ENCODE measurements around the gene GPR160. TPM values are rescaled to one million over a fixed set of nuclear protein-coding genes. Genes with fewer than 3 reads are reported as not detected.

The GPR160 gene
- total and polyA plus RNA-seq, 10 of the 15 experiments (the other 5 are each of a cell fraction or from before 2014, with no cell fraction given): 1.2 to 57.7 (median 30.9) TPM

DNA sequence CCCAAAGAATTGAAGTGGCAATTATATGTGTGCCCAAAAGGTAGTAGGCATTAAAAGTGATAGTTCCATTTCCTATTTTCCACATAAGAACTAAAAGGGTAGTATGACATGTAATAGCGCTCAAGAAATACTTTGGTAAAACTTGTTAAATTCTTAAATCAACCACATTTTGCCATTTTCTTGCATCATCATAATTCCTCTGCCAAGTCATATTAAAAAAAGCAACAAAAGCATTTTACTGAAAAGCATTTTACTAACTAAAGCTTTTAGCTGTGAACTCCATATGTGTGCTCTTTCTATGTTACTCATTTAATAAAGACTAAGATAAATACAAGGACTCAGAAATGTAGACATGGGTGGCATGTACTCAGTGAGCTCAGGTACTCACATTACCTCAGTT, 70.1 kb downstream of the GPR160 start:
- Histone ChIP-seq H3K27ac (ENCODE audit: control insufficient read depth, insufficient read depth) (no peak overlapping the region), H3K36me3 (ENCODE audit: control insufficient read depth in 2 of 2, insufficient read depth in 2 of 2, low read length in 1 of 2) (peaks cover 2 to 28% of the 10 kb centered on the region in 2 experiments), H3K9ac (ENCODE audit: control insufficient read depth, insufficient read depth, low read length) (no peak overlapping the region), H3K27me3 (replicated peaks in 1 of 2; ENCODE audit: control insufficient read depth in 2 of 2, insufficient read depth in 2 of 2, low read length in 1 of 2) (no peaks in the 10 kb centered on the region), H2AFZ (ENCODE audit: control insufficient read depth, low read depth, low read length) (no peak overlapping the region), H4K20me1 (ENCODE audit: control insufficient read depth, insufficient read depth) (no peaks in the 10 kb centered on the region), H3K4me3 (no peak overlapping the region), H3K4me1 (ENCODE audit: control insufficient read depth, insufficient read depth, low read length) (no peaks in the 10 kb centered on the region), H3K9me3 (replicated peaks; ENCODE audit: control insufficient read depth, insufficient read depth, low read length) (no peaks in the 10 kb centered on the region), H3K4me2 (ENCODE audit: control insufficient read depth, insufficient read depth) (no peak overlapping the region), H3K79me2 (ENCODE audit: control insufficient read depth, insufficient read depth, low read length) (no peaks in the 10 kb centered on the region)
- ChIA-PET CTCF (interaction anchor here (1.5 kb wide), 1 partner anchor 11 kb away, joined by 3 read pairs; no protein-coding TSS in a partner anchor), SMC1A (ENCODE audit: uncharacterized antibody, unreplicated experiment) (no interaction called here), RAD21 (ENCODE audit: unreplicated experiment) (no interaction called here), POLR2A (no interaction called here)
- intact Hi-C loops (cut with micrococcal nuclease; ENCODE audit: unreplicated experiment) (no loop called here), in situ Hi-C loops (cut with MboI) (no loop called here)
- no peak for DNase-seq (ENCODE audit: low read depth, low spot score)
- TF ChIP-seq NFYB (IDR thresholded peaks at IDR 0.05; ENCODE audit: insufficient read depth, low read depth, low read length) (no peak), STAT1 (conservative IDR thresholded peaks at IDR 0.05) (no peak), CBFB (IDR thresholded peaks at IDR 0.05; ENCODE audit: low read depth) (no peak), FOXM1 (IDR thresholded peaks at IDR 0.05; ENCODE audit: low read depth, low read length) (no peak), MEF2B (IDR thresholded peaks at IDR 0.05; ENCODE audit: partially characterized antibody, poor library complexity, severe bottlenecking) (no peak), GABPA (IDR thresholded peaks at IDR 0.05; ENCODE audit: low read depth) (no peak), SUPT20H (IDR thresholded peaks at IDR 0.05; ENCODE audit: borderline replicate concordance, control insufficient read depth, low read depth, low read length) (no peak), CEBPB (IDR thresholded peaks at IDR 0.05; ENCODE audit: borderline replicate concordance in 1 of 2, low read depth in 2 of 2, low read length in 2 of 2) (no peak), MTA2 (IDR thresholded peaks at IDR 0.05; ENCODE audit: low read depth) (no peak), RB1 (IDR thresholded peaks at IDR 0.05; ENCODE audit: borderline replicate concordance) (no peak), PAX5 (IDR thresholded peaks at IDR 0.05; ENCODE audit: borderline replicate concordance, low read depth, low read length) (no peak), DPF2 (IDR thresholded peaks at IDR 0.05) (no peak), POLR2AphosphoS2 (IDR thresholded peaks at IDR 0.05; ENCODE audit: low read depth, low read length) (no peak), ZNF384 (IDR thresholded peaks at IDR 0.05; ENCODE audit: borderline replicate concordance, low read depth, low read length) (no peak), HDGF (IDR thresholded peaks at IDR 0.05) (no peak)
- TF ChIP-seq, protein P1, sequence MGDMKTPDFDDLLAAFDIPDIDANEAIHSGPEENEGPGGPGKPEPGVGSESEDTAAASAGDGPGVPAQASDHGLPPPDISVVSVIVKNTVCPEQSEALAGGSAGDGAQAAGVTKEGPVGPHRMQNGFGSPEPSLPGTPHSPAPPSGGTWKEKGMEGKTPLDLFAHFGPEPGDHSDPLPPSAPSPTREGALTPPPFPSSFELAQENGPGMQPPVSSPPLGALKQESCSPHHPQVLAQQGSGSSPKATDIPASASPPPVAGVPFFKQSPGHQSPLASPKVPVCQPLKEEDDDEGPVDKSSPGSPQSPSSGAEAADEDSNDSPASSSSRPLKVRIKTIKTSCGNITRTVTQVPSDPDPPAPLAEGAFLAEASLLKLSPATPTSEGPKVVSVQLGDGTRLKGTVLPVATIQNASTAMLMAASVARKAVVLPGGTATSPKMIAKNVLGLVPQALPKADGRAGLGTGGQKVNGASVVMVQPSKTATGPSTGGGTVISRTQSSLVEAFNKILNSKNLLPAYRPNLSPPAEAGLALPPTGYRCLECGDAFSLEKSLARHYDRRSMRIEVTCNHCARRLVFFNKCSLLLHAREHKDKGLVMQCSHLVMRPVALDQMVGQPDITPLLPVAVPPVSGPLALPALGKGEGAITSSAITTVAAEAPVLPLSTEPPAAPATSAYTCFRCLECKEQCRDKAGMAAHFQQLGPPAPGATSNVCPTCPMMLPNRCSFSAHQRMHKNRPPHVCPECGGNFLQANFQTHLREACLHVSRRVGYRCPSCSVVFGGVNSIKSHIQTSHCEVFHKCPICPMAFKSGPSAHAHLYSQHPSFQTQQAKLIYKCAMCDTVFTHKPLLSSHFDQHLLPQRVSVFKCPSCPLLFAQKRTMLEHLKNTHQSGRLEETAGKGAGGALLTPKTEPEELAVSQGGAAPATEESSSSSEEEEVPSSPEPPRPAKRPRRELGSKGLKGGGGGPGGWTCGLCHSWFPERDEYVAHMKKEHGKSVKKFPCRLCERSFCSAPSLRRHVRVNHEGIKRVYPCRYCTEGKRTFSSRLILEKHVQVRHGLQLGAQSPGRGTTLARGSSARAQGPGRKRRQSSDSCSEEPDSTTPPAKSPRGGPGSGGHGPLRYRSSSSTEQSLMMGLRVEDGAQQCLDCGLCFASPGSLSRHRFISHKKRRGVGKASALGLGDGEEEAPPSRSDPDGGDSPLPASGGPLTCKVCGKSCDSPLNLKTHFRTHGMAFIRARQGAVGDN (IDR thresholded peaks at IDR 0.05): no peak
- TF ChIP-seq, protein P2, sequence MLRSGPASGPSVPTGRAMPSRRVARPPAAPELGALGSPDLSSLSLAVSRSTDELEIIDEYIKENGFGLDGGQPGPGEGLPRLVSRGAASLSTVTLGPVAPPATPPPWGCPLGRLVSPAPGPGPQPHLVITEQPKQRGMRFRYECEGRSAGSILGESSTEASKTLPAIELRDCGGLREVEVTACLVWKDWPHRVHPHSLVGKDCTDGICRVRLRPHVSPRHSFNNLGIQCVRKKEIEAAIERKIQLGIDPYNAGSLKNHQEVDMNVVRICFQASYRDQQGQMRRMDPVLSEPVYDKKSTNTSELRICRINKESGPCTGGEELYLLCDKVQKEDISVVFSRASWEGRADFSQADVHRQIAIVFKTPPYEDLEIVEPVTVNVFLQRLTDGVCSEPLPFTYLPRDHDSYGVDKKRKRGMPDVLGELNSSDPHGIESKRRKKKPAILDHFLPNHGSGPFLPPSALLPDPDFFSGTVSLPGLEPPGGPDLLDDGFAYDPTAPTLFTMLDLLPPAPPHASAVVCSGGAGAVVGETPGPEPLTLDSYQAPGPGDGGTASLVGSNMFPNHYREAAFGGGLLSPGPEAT (IDR thresholded peaks at IDR 0.05; ENCODE audit: low read depth): no peak
- no TSS peak for BruUV-seq (replicated peaks)
- FAIRE-seq: no peak
- WGBS (ENCODE audit: insufficient coverage, insufficient replicate concordance, low lambda C conversion rate, missing lambda C conversion rate): 100% methylated on average over 1 of the region's 1 CpG
- no peak for ATAC-seq
